ENCODE measurements around the gene COX19. TPM values are rescaled to one million over a fixed set of nuclear protein-coding genes. Genes with fewer than 3 reads are reported as not detected.
"Not testable (repeated sequence)": the region's sequence is repeated elsewhere in the genome, so short reads cannot be mapped to it uniquely, and the experiment has no call there.

The COX19 gene
- total RNA-seq, 1 experiment from 2014 or later: 10.2 TPM

DNA sequence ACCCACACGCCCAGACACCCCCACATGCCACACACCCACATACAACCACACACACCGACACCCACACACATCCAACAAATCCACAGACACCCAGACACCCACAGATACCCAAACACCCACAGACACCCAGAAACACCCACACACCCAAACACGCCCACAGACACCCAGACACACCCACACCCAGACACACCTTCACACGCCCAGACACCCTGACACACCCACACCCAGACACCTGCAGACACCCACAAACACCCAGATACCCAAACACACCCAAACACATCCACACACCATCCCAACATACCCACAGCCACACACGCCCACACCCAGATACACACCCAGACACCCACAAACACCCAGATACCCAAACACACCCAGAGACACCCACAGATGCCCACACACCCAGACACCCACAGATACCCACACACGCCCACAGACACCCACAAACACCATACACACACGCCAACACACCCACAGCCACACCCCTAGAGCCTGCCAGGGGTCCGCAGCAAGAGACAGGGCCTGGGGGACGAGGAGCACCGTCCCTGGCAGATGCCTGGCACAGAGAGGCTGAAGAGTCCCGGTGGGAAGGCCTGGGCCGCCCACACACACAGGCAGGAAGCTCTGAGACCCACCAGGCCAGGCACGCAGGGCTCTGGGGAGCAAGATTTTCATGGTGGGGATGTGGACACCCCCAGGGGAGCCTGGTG lies 36.1 kb upstream of the COX19 start:
- DNase-seq (ENCODE audit: low read depth): no peak

DNA sequence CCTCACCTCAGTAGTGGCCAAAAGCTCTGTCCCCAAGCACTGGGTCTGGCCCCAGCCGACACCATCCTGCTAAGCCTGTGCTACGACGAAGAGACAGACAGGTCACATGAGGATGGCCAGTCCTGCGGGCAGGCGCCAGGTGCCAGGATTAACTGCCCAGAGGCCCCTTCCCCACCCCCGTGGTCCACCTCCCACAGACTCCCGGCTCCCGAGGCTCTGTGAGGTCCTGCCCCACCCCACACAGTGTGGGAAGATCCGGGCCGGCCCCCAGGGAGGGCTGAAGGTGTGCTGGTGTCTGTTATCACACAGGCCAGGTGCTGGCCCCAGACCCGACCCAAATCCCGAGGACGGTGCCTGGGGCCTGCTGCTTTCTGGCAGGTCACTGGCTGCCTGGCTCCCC lies 34.9 kb upstream of the COX19 start:
- no peak for DNase-seq (ENCODE audit: low read depth)

DNA sequence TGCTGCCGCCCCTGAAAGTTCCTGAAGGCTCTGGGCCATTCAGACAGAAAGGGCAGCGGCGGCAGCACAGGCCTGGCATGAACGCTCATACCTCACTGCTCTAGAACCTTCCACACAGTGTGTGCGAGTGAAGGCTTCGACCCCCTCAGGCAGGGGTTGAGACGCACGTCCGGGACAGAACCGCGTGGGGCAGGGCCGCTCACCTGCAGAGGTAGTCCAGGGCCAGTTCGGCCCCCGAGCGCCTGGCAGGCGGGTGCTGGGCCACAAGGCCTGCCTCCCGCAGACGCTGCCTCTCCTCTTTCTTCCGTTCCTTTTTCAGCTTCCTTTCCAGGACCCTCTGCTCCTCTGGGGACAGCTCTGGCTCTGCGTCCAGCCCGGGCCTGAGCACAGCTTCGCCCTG lies 34.4 kb upstream of the COX19 start:
- DNase-seq (ENCODE audit: low read depth): no peak

DNA sequence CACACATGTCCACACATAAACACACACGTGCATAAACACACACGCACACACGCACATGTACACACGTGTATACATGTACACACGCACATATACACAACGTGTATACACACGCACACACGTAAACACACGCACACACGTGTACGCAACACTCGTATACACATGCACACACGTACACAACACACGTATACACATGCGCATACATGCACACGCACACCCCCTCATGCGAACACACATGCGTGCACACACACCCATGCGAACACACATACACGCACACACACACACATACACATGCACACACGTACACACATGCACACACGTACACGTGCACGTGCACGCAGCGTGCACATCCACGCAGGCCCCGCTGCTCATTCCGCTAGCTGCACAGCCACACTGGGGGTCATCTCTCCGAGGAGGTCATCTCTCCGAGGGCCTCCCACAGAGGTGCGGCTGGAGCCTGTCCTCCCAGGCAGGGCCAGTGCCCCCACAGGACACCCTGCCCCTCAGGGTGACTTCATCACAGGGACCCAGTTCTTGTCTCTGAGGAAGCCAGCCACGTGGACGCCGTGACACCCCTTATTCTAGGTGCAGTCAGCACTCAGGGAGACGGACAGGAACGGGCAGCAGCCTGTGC lies 33.5 kb upstream of the COX19 start:
- DNase-seq (ENCODE audit: low read depth): no peak

DNA sequence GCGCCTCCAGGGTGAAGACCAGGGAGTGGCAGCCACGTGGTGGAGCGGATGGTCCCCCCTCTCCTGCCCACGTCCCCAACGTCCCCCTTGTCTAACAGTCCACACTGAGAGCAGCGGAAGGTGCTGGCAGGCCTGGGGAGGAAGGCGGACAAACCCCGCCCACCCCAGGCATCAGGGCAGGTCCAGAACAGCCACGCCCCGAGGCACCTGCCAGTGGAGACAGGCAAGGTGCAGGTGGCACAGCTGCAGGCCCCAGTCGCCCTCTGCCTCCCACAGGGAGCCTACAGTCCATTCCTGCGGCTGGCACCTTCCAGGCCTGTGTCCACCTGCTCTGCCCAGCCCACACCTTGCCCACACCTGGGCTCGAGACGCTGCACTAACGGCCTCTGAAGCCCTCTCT lies 32.6 kb upstream of the COX19 start:
- no peak for DNase-seq (ENCODE audit: low read depth)

DNA sequence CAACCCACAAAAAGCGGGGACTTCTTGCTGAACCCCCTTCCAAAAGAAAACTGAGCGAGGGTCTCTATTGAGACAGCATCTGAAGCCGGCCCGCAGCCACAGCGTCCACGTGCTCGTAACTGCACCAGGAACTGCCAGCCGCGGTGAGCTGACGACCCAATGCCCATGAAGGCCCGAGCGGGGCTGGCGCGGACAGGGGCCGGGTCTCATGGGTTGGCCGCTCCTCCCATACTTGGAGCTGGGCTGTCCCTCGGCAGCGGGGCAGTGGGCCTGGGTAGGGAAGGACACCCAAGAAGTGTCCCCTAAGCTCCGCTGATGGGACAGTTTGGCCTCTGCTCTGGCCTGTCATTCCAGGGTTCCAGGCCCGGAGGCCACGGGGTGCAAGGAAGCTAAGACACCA lies 30.0 kb upstream of the COX19 start:
- DNase-seq (ENCODE audit: low read depth): no peak

DNA sequence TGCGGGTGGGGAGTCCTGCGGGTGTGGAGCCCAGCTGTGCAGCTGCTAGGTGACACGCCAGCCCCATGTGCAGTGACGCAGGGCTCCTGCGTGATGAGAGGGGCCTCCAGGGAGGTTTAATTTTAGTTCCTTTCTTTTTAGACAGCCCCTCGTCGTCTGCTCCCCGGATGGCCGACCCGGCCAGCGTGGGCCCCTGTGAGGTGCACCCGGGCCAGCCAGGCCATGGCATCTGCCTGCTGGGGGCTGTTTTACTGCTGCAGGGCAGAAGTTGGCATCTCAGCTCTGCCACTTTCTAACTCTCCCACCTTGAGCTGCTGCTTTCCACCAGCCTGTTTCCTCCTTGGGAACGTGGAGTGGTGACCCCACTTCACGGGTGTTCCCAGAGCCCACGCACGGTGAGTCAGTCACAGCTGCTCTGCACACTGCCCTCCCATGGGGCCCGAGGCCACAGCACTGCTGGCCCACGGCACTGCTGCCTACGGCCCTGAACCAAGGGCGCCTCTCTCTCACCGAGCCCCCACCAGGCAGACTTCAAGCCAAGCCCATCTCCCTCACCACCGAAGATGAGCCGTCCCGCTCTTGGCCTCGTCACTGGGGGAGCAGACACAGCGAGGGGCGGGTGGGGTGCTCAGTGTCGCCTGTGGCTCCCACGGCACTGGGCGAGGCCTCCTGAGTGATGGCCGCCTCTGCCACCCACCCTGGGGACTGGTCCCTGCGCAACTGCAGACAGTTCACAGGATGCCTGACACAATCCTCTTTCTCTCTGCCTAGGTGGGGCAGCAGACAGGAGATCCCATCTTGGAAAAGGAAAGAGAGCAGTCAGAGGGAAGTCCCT lies 28.9 kb upstream of the COX19 start:
- no peak for DNase-seq (ENCODE audit: low read depth)

DNA sequence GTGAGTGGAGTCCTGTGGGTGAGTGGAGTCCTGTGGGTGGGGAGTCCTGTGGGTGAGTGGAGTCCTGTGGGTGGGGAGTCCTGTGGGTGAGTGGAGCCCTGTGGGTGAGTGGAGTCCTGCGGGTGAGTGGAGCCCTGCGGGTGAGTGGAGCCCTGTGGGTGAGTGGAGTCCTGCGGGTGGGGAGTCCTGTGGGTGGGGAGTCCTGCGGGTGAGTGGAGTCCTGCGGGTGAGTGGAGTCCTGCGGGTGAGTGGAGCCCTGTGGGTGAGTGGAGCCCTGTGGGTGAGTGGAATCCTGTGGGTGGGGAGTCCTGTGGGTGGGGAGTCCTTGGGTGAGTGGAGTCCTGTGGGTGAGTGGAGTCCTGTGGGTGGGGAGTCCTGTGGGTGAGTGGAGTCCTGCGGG lies 27.1 kb upstream of the COX19 start:
- DNase-seq (ENCODE audit: low read depth): not testable (repeated sequence)

DNA sequence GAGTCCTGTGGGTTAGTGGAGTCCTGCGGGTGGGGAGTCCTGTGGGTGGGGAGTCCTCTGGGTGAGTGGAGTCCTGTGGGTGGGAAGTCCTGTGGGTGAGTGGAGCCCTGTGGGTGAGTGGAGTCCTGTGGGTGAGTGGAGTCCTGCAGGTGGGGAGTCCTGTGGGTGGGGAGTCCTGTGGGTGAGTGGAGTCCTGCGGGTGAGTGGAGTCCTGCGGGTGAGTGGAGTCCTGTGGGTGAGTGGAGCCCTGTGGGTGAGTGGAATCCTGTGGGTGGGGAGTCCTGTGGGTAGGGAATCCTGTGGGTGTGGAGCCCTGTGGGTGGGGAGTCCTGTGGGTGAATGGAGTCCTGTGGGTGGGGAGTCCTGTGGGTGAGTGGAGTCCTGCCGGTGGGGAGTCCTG lies 26.7 kb upstream of the COX19 start:
- not testable (repeated sequence) for DNase-seq (ENCODE audit: low read depth)

DNA sequence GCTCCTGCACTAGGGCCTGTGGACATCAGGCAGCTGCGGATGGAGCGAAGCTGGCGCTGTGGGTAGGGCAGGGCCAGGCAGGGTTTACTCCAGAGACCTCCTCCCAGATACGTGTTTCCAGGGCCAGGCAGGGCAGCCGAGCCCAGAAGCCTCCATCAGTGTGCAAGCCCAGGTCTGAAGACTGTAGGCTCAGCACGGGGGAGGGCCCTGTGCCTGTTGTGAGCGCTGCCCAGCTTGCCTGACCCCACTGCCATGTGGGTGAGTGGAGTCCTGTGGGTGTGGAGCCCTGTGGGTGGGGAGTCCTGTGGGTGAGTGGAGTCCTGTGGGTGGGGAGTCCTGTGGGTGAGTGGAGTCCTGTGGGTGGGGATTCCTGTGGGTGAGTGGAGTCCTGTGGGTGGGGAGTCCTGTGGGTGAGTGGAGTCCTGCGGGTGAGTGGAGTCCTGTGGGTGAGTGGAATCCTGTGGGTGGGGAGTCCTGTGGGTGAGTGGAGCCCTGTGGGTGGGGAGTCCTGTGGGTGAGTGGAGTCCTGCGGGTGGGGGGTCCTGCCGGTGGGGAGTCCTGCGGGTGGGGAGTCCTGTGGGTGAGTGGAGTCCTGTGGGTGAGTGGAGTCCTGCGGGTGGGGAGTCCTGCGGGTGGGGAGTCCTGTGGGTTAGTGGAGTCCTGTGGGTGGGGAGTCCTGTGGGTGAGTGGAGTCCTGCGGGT lies 25.9 kb upstream of the COX19 start:
- DNase-seq (ENCODE audit: low read depth): peak; percentile 16

DNA sequence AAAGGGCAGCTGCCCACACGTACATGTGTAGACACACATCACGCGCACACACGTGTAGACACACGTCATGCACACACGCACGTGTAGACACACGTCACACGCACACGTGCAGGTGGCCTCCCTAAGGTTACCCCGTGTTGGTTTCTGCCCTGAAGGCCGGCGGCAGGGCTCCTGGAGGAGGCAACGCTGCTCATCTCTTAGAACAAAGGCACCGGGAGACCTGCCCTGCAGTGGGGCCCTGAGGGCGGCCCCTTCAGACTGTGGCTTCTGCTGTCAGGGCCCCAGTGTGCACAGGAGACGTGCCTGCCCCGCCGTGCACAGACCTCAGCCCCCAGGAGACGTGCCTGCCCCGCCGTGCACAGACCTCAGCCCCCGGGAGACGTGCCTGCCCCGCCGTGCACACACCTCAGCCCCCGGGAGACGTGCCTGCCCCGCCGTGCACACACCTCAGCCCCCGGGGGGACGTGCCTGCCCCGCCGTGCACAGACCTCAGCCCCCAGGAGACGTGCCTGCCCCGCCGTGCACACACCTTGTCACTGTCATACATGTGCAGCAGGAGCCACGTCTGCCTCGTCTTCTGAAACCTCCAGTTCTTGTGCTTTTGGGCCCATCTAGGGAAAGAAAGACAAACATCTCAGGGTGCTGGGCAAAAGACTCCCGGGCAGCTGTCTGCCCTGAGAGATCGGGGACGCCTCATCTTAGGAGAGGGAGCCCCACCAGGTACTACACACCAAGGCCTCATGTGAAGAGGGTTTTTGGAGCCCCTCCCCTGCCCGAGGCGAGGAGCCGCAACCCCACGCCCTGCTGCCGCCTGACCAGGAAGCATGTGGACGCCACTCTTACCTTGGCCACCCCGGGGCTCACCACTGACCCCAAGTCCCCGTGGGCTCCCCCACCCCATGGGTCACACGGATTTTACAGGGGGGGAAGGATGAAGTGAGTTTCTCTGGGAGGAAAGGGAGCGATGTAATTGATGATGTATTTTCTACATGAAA lies 24.9 kb upstream of the COX19 start:
- no peak for DNase-seq (ENCODE audit: low read depth)

DNA sequence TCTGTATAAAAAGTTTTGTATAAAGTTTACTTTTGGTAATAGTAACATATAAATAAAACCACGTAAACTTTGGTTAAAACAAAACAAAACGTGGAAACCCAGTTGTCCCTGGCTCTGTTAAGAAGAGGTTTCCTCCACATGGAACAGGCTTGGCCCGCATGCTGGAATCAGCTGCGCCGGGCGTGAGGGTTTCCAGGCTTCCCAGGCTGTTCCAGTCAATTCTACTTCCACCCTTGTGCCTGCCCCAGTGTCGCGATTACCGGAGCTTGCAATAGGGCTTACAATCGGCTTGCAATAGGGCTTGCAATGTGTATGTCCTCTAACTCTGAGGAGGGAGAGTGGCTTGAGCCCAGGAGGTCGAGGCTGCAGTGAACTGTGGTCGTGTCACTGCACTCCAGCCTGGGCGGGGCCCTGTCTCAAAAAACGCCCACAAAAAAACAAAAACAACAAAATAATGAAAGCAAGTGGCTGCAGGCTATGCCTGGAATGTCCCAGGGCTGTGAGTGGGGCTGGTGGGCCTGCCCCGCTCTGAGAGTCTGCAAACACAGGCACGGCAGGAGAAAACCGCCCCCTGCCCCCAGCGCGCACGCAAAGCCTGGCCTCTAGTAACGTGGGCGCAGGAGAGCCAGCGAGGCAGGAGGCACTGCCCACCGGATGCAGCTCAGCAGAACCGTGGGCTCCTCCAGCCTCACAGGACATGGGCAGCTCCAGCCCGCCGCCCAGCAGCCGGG lies 24.0 kb upstream of the COX19 start:
- no peak for DNase-seq (ENCODE audit: low read depth)

DNA sequence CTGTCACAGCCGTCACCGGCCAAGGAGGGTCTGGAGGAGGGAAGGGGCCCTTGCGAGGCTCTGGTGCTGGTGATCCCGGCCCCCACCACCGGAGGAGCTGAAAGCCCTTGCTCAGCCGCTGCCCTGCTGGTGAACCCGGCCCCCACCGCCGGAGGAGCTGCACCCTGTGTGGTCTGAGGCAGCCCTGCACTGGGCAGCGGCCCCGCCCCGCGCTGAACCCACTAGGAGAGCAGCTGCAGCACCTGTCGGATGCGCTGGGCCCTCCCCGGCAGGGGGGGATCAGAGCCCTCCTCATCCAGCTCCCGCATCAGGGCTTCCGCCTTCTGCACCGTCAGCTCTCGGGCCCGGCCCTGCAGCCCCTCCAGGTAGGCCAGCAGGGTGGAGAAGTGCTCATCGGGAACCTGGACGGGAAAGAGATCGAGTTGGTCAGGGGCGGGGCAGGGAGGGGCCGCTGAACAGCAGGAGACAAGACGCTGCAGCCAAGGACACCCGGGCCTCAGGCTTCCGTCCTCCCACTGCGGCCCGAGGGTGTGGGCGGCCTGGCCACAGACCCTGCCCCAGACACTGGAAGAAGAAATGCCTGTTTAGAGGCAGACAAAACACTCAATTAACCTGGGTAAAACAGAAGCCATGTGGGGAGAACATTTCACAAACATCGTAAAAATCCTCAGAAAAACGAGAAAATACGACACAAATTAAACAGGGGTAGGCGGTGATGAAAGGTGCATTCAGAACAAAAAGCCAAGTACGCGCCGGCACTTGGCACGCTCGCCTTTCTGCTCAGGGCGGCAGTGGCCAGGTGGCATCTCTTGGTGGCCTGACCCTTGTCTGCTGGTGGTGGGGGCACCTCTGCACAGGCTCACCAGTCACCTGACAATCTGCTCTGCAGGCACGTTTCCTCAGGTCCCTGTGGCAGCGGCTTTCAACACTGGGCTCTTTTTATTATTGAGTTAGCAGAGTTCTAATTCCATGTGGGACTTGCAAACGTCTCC lies 22.4 kb upstream of the COX19 start:
- no peak for DNase-seq (ENCODE audit: low read depth)

DNA sequence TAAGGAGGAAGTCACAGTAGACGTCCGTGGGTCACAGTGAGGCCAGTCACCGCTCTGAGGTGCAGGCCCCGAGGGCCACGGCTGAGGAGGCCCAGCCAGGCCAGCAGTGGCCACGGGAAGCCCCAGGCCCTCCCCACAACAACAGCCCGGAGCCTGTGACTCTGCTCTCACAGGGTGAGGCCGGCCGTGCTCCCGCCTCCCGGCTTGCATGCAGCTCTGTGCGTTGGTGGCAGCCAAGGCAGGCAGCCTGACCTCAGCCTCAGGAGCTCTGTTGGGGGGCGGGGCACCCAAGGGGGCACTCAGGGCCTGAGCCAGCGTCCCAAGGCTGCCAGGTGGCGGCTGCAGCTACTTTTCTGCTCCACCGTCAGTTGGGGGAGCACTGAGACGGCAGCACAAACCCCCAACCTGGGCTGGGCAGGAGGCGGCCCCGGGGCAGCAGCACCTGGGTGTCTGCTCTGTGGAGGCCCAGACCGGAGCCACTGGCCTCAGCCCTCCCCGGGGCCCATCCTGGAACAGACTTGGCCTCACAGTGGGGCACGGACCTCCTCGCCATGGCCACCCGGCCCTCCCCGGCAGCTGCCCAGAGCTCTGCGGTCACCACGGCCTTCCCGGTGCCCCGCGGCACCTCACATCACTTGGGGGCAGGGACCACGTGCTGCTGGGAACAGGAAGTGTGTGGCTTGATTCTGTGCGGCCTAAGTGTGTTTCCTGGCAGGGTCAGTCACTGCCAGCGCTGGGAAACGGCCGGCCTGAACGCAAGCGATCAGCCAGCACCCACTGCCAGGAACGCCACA lies 20.9 kb upstream of the COX19 start:
- DNase-seq (ENCODE audit: low read depth): no peak

DNA sequence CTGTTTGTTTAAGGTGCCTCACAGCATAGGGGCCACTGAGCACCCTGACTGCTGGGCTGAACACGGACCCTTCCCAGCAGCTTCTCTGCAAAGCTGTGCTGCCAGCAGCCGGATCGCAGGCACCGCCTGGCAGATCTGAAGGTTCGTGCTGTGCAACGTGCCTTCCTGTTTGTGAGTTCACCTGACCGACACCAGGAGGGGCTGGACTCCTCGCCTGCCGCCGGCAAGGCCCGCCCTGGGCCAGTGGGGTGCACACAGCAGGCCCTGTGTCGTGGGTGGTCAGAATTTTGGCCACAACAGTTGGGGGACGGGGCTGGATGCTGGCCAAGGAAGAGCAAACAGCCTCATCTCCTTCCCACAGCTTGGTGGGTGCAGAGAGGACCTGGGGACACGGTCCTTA lies 20.2 kb upstream of the COX19 start:
- DNase-seq (ENCODE audit: low read depth): no peak

DNA sequence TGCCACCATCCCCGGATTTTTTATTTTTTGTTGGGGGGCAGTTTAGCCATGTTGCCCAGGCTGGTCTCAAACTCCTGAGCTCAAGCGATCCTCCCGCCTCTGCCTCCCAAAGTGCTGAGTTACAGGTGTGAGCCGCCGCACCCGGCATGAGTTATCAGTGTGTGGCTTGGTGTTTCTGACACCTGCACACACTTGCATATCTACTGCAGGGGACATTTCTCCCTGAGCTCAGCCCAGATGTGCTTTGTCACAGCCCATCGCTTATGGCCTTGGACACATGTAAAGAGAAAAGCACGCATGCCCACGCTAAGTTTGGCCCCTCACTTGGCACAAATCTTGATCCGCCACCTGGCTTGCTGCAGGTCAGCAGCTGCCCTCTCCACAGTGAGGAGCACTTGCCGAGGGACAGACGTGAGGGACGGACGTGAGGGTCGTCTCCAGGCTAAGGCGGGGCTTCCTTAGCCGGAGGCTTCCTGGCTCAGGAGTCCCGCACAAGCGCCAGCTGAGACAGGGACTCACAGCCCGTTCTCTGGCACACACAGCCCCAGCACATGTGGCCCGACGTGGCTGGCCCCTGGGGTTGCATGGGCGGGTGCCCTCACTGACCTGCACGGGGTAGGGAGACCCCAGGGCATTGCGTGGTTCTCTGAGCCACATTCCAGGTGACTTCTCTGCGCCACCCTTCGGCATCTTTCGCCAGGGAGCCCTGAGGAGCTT lies 19.4 kb upstream of the COX19 start:
- no peak for DNase-seq (ENCODE audit: low read depth)

All from M059J (cell line).